Left ventricle myocardium inferior (tissue), 1 donor: ENCODE data around the gene DPP10. TPM values are rescaled to one million over a fixed set of nuclear protein-coding genes. Genes with fewer than 3 reads are reported as not detected.

Source experiments
- DNase-seq: peaks from one replicate; pipeline ENCODE4 v3.0.0-alpha.2; 2020
- H3K27ac ChIP-seq: fragments of 200-600 bp; replicated peaks from 2 replicates; pipeline ENCODE4 v1.8.0; 2021
- H3K27me3 ChIP-seq: fragments of 200-600 bp; 2 replicates; pipeline ENCODE4 v1.8.0; 2021; ENCODE audit warnings: low read depth
- H3K36me3 ChIP-seq: fragments of 200-600 bp; 2 replicates; pipeline ENCODE4 v1.8.0; 2021
- H3K4me1 ChIP-seq: fragments of 200-600 bp; 2 replicates; pipeline ENCODE4 v1.8.0; 2021
- H3K4me3 ChIP-seq: fragments of 200-600 bp; 2 replicates; pipeline ENCODE4 v1.8.0; 2021; ENCODE audit warnings: mild to moderate bottlenecking, moderate library complexity
- H3K9me3 ChIP-seq: fragments of 200-600 bp; replicated peaks from 2 replicates; pipeline ENCODE4 v1.8.0; 2021
- intact Hi-C: fragments of 100-400 bp; cut with micrococcal nuclease; formaldehyde crosslinking; loops from one replicate; pipeline ENCODE4 v1.11.0; 2022
- total RNA-seq: library from RNA; stranded (reverse); fragmentation: NEBNext Ultra II Directional; extraction: Animal tissue kit (Norgen Biotek cat#: 25700); gene quantifications from one replicate; pipeline ENCODE4 v1.2.1, GENCODE V29; 2021
- TF ChIP-seq, protein P1 (sequence below): fragments of 200-600 bp; IDR thresholded peaks from 2 replicates; pipeline ENCODE4 v1.8.0; 2021; ENCODE audit warnings: antibody characterized with exemption, mild to moderate bottlenecking, borderline replicate concordance
- donor health status: DM: no; HTN: yes; CAD: no; lungs with severe emphysema.

The DPP10 gene
- total RNA-seq, 1 donor from 2014 or later, result 0.16 TPM

DNA sequence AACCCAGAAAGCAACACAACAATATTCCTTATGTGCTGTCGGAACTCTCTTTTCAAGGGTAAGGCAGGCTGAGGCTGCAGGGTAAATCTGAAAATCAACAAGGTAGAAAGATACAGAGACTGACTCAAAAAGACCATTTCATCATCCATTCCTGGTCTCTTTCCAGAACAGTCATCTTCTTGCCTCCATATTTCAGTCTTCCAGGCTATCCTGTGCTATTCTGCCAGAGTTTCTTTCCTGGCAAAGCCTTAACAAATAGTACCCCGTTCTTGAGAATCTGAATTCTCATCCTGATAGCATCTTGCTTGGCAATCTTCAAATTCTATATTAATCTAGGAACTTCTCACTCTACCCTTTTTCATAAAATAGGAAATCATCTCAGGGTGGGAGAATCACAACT lies 15.5 kb downstream of the DPP10 start:
- TF ChIP-seq, protein P1, sequence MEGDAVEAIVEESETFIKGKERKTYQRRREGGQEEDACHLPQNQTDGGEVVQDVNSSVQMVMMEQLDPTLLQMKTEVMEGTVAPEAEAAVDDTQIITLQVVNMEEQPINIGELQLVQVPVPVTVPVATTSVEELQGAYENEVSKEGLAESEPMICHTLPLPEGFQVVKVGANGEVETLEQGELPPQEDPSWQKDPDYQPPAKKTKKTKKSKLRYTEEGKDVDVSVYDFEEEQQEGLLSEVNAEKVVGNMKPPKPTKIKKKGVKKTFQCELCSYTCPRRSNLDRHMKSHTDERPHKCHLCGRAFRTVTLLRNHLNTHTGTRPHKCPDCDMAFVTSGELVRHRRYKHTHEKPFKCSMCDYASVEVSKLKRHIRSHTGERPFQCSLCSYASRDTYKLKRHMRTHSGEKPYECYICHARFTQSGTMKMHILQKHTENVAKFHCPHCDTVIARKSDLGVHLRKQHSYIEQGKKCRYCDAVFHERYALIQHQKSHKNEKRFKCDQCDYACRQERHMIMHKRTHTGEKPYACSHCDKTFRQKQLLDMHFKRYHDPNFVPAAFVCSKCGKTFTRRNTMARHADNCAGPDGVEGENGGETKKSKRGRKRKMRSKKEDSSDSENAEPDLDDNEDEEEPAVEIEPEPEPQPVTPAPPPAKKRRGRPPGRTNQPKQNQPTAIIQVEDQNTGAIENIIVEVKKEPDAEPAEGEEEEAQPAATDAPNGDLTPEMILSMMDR, result no peak
- Histone ChIP-seq H3K4me1 (no peaks in the 10 kb centered on the region), H3K27ac (no peak overlapping the region), H3K36me3 (no peaks in the 10 kb centered on the region), H3K27me3 (no peaks in the 10 kb centered on the region), H3K4me3 (no peak overlapping the region), H3K9me3 (peaks cover 13% of the 10 kb centered on the region)
- DNase-seq, result no peak
- intact Hi-C loops, result no loop called here

DNA sequence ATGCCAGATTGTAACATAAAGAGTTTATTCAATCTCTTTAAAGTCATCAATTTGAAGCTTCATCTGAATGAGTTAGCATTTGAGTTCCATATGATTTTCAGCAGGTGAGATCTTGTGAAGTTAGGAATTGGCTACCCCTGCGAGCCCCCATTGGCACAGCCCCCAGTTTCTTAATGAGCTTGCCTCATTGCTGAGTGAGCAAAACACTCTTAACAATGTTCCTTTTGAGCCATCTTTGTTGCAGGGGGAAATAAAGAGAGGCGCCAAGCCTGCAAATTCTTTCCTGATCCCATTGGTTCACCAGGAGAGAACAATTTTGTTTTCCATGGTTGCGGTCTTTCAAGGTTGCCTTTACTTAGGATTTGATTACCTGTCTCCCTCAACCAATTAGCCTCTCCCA lies 18.7 kb downstream of the DPP10 start:
- TF ChIP-seq, protein P1, result no peak
- no peak for DNase-seq
- no peaks in the 10 kb centered on the region for H3K9me3 ChIP-seq
- intact Hi-C loops, result no loop called here
- H3K4me3 ChIP-seq, result no peak overlapping the region
- no peak overlapping the region for H3K27ac ChIP-seq
- H3K27me3 ChIP-seq, result no peaks in the 10 kb centered on the region
- no peaks in the 10 kb centered on the region for H3K36me3 ChIP-seq
- no peaks in the 10 kb centered on the region for H3K4me1 ChIP-seq

DNA sequence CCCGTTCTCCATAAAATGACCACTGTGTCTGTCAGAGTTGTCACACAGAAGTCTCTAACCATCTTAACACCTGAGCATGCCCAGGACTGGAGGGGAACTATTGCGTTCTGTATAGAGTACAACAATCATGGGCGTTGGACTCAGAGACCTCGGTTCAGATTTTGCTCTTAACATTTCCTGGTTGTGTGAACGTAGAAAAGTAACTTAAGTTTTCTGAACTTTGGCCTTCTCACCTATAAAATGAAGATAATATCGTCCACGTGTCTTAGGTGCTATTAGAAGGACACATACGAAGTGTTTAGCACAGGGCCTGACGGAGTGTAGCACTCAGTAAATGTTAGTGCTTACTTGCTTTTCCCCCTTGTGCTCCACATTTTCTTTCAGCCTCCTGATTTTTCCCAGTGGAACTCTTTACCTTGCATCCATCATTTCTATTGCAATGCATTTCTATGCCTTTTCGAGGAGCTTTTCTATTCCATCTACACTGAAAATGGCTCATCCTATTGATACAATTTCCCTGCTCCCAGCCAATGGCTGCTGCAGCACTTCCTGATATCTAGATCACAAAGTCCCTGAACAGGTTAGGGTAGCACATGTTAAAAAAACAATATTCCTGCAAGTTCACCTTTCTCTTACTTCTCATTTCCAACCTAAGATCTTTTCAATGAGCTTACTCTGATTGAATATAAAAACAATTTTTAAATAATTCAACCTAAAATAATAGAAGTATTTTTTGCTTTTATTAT lies 22.7 kb downstream of the DPP10 start:
- no peak for DNase-seq
- intact Hi-C loops, result no loop called here
- TF ChIP-seq, protein P1, result no peak

DNA sequence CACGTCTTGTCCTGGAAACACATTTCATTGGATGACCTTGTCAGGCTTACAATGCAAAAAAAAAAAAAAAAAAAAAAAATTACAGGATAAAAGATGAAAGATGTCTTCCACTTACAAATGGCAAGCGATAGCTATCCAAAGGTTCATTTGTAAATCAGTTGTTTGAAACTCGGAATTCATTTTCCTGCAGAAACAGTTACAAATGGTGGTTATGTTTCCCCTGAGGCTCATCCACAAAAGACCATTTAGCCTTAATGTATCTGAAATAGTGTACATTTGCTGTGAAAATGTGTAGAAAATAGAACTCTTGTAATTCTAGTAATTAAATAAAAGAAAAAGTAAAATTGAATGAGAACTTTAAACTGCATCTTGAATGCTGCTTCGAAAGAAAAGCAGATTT lies 25.9 kb downstream of the DPP10 start:
- Histone ChIP-seq H3K9me3 (no peaks in the 10 kb centered on the region), H3K36me3 (no peaks in the 10 kb centered on the region), H3K27me3 (no peaks in the 10 kb centered on the region), H3K27ac (no peak overlapping the region), H3K4me1 (no peaks in the 10 kb centered on the region), H3K4me3 (no peak overlapping the region)
- intact Hi-C loops, result no loop called here
- DNase-seq, result no peak
- TF ChIP-seq, protein P1, result no peak

More for the DNA sequence above, 22.7 kb downstream of the DPP10 start:
- H3K27ac ChIP-seq, result no peak overlapping the region
- no peaks in the 10 kb centered on the region for H3K4me1 ChIP-seq
- no peaks in the 10 kb centered on the region for H3K27me3 ChIP-seq
- no peaks in the 10 kb centered on the region for H3K9me3 ChIP-seq
- no peak overlapping the region for H3K4me3 ChIP-seq
- no peaks in the 10 kb centered on the region for H3K36me3 ChIP-seq

DNA sequence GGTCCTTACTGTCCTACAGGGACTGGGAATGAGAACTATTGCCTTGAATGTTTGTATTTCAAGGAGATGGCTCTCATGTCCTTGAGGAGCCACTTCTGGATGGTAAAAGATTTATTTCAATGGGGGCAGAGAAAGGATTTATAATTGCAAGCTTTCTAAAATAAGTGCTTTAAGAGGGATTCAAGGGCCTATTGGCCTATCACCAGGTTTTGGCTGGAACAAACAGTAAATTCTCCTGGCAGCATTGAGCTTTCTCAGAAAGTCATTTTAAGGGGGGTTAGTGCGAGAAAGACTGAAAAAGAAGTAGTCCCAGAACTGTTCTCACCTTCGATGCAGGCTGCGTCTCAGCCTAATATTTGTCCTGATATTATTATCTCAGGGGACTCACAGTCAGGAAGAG lies 29.8 kb downstream of the DPP10 start:
- H3K27me3 ChIP-seq, result no peaks in the 10 kb centered on the region
- no peaks in the 10 kb centered on the region for H3K9me3 ChIP-seq
- H3K36me3 ChIP-seq, result no peaks in the 10 kb centered on the region
- H3K27ac ChIP-seq, result no peak overlapping the region
- DNase-seq, result no peak
- TF ChIP-seq, protein P1, result no peak
- H3K4me1 ChIP-seq, result no peaks in the 10 kb centered on the region
- H3K4me3 ChIP-seq, result no peak overlapping the region
- intact Hi-C loops, result no loop called here
